Measurements from ENCODE around the gene PSTPIP1. TPM values are rescaled to one million over a fixed set of nuclear protein-coding genes. Genes with fewer than 3 reads are reported as not detected.

PSTPIP1 gene
- total and polyA plus RNA-seq, 2 experiments from 2014 or later, result 0.80 to 3.7 TPM

DNA sequence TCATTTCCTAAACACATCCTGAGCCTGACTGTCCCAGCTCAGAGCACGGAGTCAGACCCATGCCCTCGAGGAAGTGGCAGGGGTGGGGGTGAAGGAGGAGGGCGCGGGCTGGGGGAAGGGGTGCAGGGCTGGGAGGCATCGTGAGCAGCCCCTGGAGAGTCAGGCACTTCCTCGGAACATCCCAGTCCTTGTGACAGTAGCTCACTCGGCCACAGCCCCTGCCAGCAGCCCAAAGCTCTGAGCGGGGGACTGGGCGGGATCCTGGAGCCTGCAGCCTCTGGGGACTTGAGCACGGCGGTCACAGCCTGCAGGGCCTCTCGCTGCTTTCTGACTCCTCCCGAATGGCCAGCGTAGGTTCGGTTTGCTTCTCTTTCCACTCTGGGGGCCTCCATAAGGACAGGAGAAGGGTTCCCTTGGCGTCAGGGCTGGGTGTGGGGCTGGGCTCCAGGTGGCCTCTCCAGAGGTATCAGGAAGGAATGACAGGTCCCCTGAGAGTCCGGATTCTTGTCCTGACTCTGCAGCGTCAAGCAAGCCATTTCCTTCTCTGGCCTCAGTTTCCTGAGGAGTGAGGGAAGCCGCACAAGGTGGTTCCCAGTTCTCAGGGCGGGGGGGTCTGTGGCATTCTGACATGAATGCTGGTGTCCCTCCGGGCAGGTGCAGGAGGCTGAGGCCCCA is 20.9 kb downstream of the PSTPIP1 start:
- Histone ChIP-seq H3K4me3 (no peak overlapping the region), H3K79me2 (replicated peaks; ENCODE audit: insufficient read depth) (no peaks in the 10 kb centered on the region), H3K27me3 (ENCODE audit: insufficient read depth) (no peaks in the 10 kb centered on the region), H4K20me1 (replicated peaks; ENCODE audit: insufficient read depth) (no peaks in the 10 kb centered on the region), H3K27ac (ENCODE audit: low read depth) (no peak overlapping the region), H2AFZ (peak overlapping the region; percentile 32; the same call in 1 of the 2 replicates), H3K9me2 (ENCODE audit: insufficient read depth) (no peaks in the 10 kb centered on the region), H3K36me3 (ENCODE audit: insufficient read depth) (no peaks in the 10 kb centered on the region), H3K4me1 (ENCODE audit: insufficient read depth) (no peaks in the 10 kb centered on the region), H3K4me2 (no peak overlapping the region), H3F3A (replicated peaks; ENCODE audit: low read depth) (no peaks in the 10 kb centered on the region)
- Mint-ChIP-seq H3K9me3 (no peaks in the 10 kb centered on the region), H3K27me3 (ENCODE audit: insufficient read depth, low read depth, poor library complexity) (peaks cover 7% of the 10 kb centered on the region), H3K4me1 (no peaks in the 10 kb centered on the region; the same call in 2 of the 3 replicates), H3K36me3 (ENCODE audit: low read depth) (no peaks in the 10 kb centered on the region), H3K4me3 (no peak overlapping the region), H3K27ac (no peak overlapping the region)
- TF ChIP-seq, protein P1, sequence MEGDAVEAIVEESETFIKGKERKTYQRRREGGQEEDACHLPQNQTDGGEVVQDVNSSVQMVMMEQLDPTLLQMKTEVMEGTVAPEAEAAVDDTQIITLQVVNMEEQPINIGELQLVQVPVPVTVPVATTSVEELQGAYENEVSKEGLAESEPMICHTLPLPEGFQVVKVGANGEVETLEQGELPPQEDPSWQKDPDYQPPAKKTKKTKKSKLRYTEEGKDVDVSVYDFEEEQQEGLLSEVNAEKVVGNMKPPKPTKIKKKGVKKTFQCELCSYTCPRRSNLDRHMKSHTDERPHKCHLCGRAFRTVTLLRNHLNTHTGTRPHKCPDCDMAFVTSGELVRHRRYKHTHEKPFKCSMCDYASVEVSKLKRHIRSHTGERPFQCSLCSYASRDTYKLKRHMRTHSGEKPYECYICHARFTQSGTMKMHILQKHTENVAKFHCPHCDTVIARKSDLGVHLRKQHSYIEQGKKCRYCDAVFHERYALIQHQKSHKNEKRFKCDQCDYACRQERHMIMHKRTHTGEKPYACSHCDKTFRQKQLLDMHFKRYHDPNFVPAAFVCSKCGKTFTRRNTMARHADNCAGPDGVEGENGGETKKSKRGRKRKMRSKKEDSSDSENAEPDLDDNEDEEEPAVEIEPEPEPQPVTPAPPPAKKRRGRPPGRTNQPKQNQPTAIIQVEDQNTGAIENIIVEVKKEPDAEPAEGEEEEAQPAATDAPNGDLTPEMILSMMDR (conservative IDR thresholded peaks at IDR 0.05; ENCODE audit: low read depth in 2 of 2), result no peak
- TF ChIP-seq POLR2AphosphoS5 (IDR thresholded peaks at IDR 0.05; ENCODE audit: low read depth), result no peak
- DNase-seq (ENCODE audit: low spot score) (no peak), ATAC-seq (peak; percentile 71)

DNA sequence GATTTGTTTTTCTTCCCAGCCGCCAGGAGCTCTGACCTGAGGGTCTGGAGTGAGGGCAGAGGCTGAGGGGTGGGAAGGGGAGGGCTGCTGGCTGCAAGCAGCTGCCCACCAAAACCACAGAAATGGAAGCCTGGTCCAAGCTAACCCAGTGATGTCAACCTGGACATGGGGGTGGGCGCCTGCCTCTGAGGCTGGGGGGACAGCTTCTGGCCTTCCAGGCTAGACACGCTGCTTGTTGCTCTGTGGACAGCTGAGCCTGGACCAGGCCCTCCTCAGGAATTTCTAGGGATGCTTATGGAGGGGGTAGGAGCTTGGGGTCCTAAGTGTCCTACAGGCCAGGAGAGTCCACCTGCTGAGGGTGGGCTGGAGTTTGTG is 21.4 kb downstream of the PSTPIP1 start:
- Mint-ChIP-seq H3K36me3 (ENCODE audit: low read depth) (no peaks in the 10 kb centered on the region), H3K4me1 (no peaks in the 10 kb centered on the region; the same call in 2 of the 3 replicates), H3K27me3 (ENCODE audit: insufficient read depth, low read depth, poor library complexity) (peaks cover 7% of the 10 kb centered on the region), H3K27ac (no peak overlapping the region), H3K4me3 (no peak overlapping the region), H3K9me3 (no peaks in the 10 kb centered on the region)
- TF ChIP-seq, protein P2, sequence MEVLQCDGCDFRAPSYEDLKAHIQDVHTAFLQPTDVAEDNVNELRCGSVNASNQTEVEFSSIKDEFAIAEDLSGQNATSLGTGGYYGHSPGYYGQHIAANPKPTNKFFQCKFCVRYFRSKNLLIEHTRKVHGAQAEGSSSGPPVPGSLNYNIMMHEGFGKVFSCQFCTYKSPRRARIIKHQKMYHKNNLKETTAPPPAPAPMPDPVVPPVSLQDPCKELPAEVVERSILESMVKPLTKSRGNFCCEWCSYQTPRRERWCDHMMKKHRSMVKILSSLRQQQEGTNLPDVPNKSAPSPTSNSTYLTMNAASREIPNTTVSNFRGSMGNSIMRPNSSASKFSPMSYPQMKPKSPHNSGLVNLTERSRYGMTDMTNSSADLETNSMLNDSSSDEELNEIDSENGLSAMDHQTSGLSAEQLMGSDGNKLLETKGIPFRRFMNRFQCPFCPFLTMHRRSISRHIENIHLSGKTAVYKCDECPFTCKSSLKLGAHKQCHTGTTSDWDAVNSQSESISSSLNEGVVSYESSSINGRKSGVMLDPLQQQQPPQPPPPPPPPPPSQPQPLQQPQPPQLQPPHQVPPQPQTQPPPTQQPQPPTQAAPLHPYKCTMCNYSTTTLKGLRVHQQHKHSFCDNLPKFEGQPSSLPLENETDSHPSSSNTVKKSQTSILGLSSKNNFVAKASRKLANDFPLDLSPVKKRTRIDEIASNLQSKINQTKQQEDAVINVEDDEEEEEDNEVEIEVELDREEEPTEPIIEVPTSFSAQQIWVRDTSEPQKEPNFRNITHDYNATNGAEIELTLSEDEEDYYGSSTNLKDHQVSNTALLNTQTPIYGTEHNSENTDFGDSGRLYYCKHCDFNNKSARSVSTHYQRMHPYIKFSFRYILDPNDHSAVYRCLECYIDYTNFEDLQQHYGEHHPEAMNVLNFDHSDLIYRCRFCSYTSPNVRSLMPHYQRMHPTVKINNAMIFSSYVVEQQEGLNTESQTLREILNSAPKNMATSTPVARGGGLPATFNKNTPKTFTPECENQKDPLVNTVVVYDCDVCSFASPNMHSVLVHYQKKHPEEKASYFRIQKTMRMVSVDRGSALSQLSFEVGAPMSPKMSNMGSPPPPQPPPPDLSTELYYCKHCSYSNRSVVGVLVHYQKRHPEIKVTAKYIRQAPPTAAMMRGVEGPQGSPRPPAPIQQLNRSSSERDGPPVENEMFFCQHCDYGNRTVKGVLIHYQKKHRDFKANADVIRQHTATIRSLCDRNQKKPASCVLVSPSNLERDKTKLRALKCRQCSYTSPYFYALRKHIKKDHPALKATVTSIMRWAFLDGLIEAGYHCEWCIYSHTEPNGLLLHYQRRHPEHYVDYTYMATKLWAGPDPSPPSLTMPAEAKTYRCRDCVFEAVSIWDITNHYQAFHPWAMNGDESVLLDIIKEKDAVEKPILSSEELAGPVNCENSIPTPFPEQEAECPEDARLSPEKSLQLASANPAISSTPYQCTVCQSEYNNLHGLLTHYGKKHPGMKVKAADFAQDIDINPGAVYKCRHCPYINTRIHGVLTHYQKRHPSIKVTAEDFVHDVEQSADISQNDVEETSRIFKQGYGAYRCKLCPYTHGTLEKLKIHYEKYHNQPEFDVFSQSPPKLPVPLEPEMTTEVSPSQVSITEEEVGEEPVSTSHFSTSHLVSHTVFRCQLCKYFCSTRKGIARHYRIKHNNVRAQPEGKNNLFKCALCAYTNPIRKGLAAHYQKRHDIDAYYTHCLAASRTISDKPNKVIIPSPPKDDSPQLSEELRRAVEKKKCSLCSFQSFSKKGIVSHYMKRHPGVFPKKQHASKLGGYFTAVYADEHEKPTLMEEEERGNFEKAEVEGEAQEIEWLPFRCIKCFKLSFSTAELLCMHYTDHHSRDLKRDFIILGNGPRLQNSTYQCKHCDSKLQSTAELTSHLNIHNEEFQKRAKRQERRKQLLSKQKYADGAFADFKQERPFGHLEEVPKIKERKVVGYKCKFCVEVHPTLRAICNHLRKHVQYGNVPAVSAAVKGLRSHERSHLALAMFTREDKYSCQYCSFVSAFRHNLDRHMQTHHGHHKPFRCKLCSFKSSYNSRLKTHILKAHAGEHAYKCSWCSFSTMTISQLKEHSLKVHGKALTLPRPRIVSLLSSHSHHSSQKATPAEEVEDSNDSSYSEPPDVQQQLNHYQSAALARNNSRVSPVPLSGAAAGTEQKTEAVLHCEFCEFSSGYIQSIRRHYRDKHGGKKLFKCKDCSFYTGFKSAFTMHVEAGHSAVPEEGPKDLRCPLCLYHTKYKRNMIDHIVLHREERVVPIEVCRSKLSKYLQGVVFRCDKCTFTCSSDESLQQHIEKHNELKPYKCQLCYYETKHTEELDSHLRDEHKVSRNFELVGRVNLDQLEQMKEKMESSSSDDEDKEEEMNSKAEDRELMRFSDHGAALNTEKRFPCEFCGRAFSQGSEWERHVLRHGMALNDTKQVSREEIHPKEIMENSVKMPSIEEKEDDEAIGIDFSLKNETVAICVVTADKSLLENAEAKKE (CRISPR knock-in tag; IDR thresholded peaks at IDR 0.05), result no peak
- no peak for TF ChIP-seq EZH2phosphoT487 (IDR thresholded peaks at IDR 0.05; ENCODE audit: unreplicated experiment)
- no peak for TF ChIP-seq JUNB (IDR thresholded peaks at IDR 0.05; ENCODE audit: unreplicated experiment)
- no peak for TF ChIP-seq ZNF331 (CRISPR knock-in tag; IDR thresholded peaks at IDR 0.05; ENCODE audit: low read depth)
- TF ChIP-seq ZNF114 (CRISPR knock-in tag; IDR thresholded peaks at IDR 0.05), result no peak
- Histone ChIP-seq H3K36me3 (ENCODE audit: insufficient read depth) (no peaks in the 10 kb centered on the region), H3K4me2 (no peak overlapping the region), H3K79me2 (replicated peaks; ENCODE audit: insufficient read depth) (no peaks in the 10 kb centered on the region), H3K4me1 (ENCODE audit: insufficient read depth) (no peaks in the 10 kb centered on the region), H3K9me2 (ENCODE audit: insufficient read depth) (no peaks in the 10 kb centered on the region), H3F3A (replicated peaks; ENCODE audit: low read depth) (no peaks in the 10 kb centered on the region), H3K4me3 (no peak overlapping the region), H3K27me3 (ENCODE audit: insufficient read depth) (no peaks in the 10 kb centered on the region), H4K20me1 (replicated peaks; ENCODE audit: insufficient read depth) (no peaks in the 10 kb centered on the region), H3K27ac (ENCODE audit: low read depth) (no peak overlapping the region), H2AFZ (no peak overlapping the region)
- no peak for ATAC-seq
- no peak for DNase-seq (ENCODE audit: low spot score)
